ENCODE data around the gene ANKH. TPM values are rescaled to one million over a fixed set of nuclear protein-coding genes. Genes with fewer than 3 reads are reported as not detected.

Gene ANKH
- total RNA-seq, 1 experiment from 2014 or later = 81.4 TPM

DNA sequence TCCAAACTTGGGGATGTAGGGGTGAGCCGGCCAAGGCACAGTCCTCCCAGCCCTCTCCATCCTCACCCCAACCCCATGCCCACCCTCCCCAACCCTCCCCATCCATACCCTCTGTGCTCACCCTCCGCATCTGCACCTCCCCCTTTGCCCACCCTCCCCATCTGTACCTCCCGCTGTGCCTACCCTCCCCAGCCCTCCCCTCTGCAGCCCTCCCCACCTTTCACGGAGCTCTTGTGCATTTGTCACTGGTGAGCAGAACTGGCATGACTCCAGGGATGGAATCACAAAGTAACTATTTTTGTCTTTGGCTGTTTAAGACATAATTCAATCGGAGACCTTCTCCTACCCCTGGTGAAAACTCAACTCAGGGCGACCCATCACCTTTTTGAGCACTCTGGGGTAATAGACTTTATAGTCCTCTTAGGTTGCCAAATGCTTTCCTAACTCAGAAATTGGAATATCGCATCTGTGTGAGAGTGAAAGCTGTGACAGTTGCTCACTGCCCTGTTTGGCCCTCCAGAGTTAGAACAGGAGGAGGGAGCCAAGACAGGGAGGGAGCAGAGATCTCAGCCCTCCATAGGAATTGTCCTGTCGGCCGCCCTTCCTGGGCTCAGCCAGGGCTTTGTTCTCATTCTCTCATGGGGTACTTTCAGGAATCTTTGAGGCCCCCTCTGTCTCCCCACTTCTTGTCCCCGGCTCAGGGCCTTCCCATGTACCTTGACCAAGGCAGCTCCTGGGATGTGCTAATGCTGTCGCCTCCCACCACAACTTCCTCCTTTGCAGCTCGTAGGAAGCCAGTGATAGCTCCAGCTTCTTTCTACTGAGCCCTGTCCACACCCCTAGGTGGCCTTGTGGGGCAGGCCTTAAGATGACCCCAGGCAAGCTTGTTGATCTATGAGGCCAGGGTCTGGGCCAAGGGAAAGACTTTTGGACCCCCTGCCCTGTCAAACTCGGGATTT, 170.8 kb downstream of the ANKH start:
- TF ChIP-seq EZH2 (IDR thresholded peaks at IDR 0.05; ENCODE audit: low read depth) = no peak
- TF ChIP-seq, protein P1, sequence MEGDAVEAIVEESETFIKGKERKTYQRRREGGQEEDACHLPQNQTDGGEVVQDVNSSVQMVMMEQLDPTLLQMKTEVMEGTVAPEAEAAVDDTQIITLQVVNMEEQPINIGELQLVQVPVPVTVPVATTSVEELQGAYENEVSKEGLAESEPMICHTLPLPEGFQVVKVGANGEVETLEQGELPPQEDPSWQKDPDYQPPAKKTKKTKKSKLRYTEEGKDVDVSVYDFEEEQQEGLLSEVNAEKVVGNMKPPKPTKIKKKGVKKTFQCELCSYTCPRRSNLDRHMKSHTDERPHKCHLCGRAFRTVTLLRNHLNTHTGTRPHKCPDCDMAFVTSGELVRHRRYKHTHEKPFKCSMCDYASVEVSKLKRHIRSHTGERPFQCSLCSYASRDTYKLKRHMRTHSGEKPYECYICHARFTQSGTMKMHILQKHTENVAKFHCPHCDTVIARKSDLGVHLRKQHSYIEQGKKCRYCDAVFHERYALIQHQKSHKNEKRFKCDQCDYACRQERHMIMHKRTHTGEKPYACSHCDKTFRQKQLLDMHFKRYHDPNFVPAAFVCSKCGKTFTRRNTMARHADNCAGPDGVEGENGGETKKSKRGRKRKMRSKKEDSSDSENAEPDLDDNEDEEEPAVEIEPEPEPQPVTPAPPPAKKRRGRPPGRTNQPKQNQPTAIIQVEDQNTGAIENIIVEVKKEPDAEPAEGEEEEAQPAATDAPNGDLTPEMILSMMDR (conservative IDR thresholded peaks at IDR 0.05) = no peak
- POLR2A ChIA-PET (ENCODE audit: unreplicated experiment) = no interaction called here
- Histone ChIP-seq H3K4me3 (no peak overlapping the region), H3K79me2 (ENCODE audit: low read depth) (no peaks in the 10 kb centered on the region), H3F3A (ENCODE audit: insufficient read depth, low read depth) (no peaks in the 10 kb centered on the region), H3K4me2 (no peak overlapping the region), H3K27ac (no peak overlapping the region), H3K36me3 (ENCODE audit: low read depth) (peaks cover 19% of the 10 kb centered on the region; the same call in 1 of the 2 replicates), H3K4me1 (replicated peaks; ENCODE audit: insufficient read depth) (no peaks in the 10 kb centered on the region), H3K9me3 (ENCODE audit: insufficient read depth, low read depth) (no peaks in the 10 kb centered on the region), H3K27me3 (ENCODE audit: insufficient read depth, low read depth) (no peaks in the 10 kb centered on the region), H2AFZ (no peak overlapping the region), H4K20me1 (ENCODE audit: insufficient read depth) (no peaks in the 10 kb centered on the region; the same call in 1 of the 2 replicates), H3K9me2 (ENCODE audit: insufficient read depth) (no peaks in the 10 kb centered on the region)
- DNase-seq = no peak
- CTCF ChIA-PET = no interaction called here
- BruUV-seq (replicated peaks) = no TSS peak
- intact Hi-C loops (cut with micrococcal nuclease; ENCODE audit: unreplicated experiment) = no loop called here

GRCh38 chr5:14699807-14700400, 171.7 kb downstream of the ANKH start:
- ChIA-PET CTCF (no interaction called here), POLR2A (ENCODE audit: unreplicated experiment) (no interaction called here)
- no peaks in the 10 kb centered on the region for H3K4me1 ChIP-seq (replicated peaks; ENCODE audit: insufficient read depth)
- no peaks in the 10 kb centered on the region for H3K27me3 ChIP-seq (ENCODE audit: insufficient read depth, low read depth)
- H3F3A ChIP-seq (ENCODE audit: insufficient read depth, low read depth) = no peaks in the 10 kb centered on the region
- no TSS peak for BruUV-seq (replicated peaks)
- no peaks in the 10 kb centered on the region; the same call in 1 of the 2 replicates for H4K20me1 ChIP-seq (ENCODE audit: insufficient read depth)
- H3K27ac ChIP-seq = no peak overlapping the region
- H3K9me2 ChIP-seq (ENCODE audit: insufficient read depth) = no peaks in the 10 kb centered on the region
- intact Hi-C loops (cut with micrococcal nuclease; ENCODE audit: unreplicated experiment) = no loop called here
- H3K9me3 ChIP-seq (ENCODE audit: insufficient read depth, low read depth) = no peaks in the 10 kb centered on the region
- no peak overlapping the region for H2AFZ ChIP-seq
- no peak overlapping the region for H3K4me3 ChIP-seq
- H3K36me3 ChIP-seq (ENCODE audit: low read depth) = peaks cover 19% of the 10 kb centered on the region; the same call in 1 of the 2 replicates
- no peak overlapping the region for H3K4me2 ChIP-seq
- no peak for DNase-seq
- no peaks in the 10 kb centered on the region for H3K79me2 ChIP-seq (ENCODE audit: low read depth)
- no peak for TF ChIP-seq EZH2 (IDR thresholded peaks at IDR 0.05; ENCODE audit: low read depth)
- TF ChIP-seq, protein P1 (conservative IDR thresholded peaks at IDR 0.05) = no peak

DNA sequence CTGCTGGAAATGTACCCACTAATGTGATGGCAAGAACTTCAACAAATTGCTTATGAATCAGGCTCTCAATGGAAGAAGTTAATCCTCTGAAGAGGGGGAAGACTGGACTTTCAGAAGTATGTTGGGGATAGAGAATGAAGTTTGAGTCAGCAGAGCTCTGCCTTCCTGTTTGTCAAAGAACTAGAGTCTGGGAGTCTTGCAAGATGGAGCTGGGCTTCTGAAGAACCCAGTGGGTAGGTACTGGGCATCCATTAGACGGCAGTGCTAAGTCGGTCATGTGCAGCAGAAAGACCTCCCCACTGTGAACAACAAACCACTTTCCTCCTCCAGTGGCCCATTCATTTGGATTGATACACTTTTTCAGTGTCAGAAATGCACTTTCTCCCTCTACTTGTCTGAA, 172.4 kb downstream of the ANKH start:
- intact Hi-C loops (cut with micrococcal nuclease; ENCODE audit: unreplicated experiment) = no loop called here

More for the DNA sequence above, 172.4 kb downstream of the ANKH start:
- no peak for DNase-seq
- Histone ChIP-seq H3K9me3 (ENCODE audit: insufficient read depth, low read depth) (no peaks in the 10 kb centered on the region), H3K27me3 (ENCODE audit: insufficient read depth, low read depth) (no peaks in the 10 kb centered on the region), H3K4me1 (replicated peaks; ENCODE audit: insufficient read depth) (no peaks in the 10 kb centered on the region), H3K4me3 (no peak overlapping the region), H3K9me2 (ENCODE audit: insufficient read depth) (no peaks in the 10 kb centered on the region), H3K79me2 (ENCODE audit: low read depth) (no peaks in the 10 kb centered on the region), H2AFZ (no peak overlapping the region), H3K36me3 (ENCODE audit: low read depth) (peaks cover 19% of the 10 kb centered on the region; the same call in 1 of the 2 replicates), H4K20me1 (ENCODE audit: insufficient read depth) (no peaks in the 10 kb centered on the region; the same call in 1 of the 2 replicates), H3K4me2 (no peak overlapping the region), H3F3A (ENCODE audit: insufficient read depth, low read depth) (no peaks in the 10 kb centered on the region), H3K27ac (no peak overlapping the region)
- BruUV-seq (replicated peaks) = no TSS peak
- POLR2A ChIA-PET (ENCODE audit: unreplicated experiment) = no interaction called here
- TF ChIP-seq, protein P1 (conservative IDR thresholded peaks at IDR 0.05) = no peak
- TF ChIP-seq EZH2 (IDR thresholded peaks at IDR 0.05; ENCODE audit: low read depth) = no peak
- CTCF ChIA-PET = no interaction called here
